AG08396 (cell line): Measurements from ENCODE around the gene RASSF4.
A peak's percentile ranks its signal among the peaks of the same experiment; 100 is the strongest.

Experiments used
- DNase-seq: peaks from one replicate; pipeline ENCODE4 v3.0.0; 2012; ENCODE audit warnings: low spot score, mixed read lengths

RASSF4 gene

GRCh38 chr10:44990302-44990655, 30.7 kb downstream of the RASSF4 start:
- DNase-seq: no peak

- DNase-seq: no peak
These were observed 31.4 kb downstream of the RASSF4 start for GRCh38 chr10:44990965-44991364.

GRCh38 chr10:44991571-44991970, 32.0 kb downstream of the RASSF4 start:
- DNase-seq: no peak

GRCh38 chr10:44992070-44992731, 32.6 kb downstream of the RASSF4 start:
- DNase-seq: no peak

GRCh38 chr10:44992732-44993225, 33.2 kb downstream of the RASSF4 start:
- DNase-seq: no peak

GRCh38 chr10:44993226-44993921, 33.8 kb downstream of the RASSF4 start:
- DNase-seq: no peak

GRCh38 chr10:44993922-44994751, 34.5 kb downstream of the RASSF4 start:
- peak; percentile 35 for DNase-seq

GRCh38 chr10:44994752-44995530, 35.3 kb downstream of the RASSF4 start:
- DNase-seq: no peak

GRCh38 chr10:44995581-44995913, 35.9 kb downstream of the RASSF4 start:
- no peak for DNase-seq

GRCh38 chr10:44995914-44996669, 36.5 kb downstream of the RASSF4 start:
- peak; percentile 48 for DNase-seq

GRCh38 chr10:44997105-44997748, 37.6 kb downstream of the RASSF4 start:
- DNase-seq: no peak

GRCh38 chr10:44998146-44998631, 38.6 kb downstream of the RASSF4 start:
- no peak for DNase-seq

- DNase-seq: no peak
These were observed 40.6 kb downstream of the RASSF4 start for GRCh38 chr10:45000138-45000751.

GRCh38 chr10:45000752-45001380, 41.3 kb downstream of the RASSF4 start, which contains the start of gene ZNF22:
Gene ZNF22 (plus strand): TSS chr10:45000923. CDS start chr10:45003369, 2,446 bp downstream.
- peak; percentile 86 for DNase-seq

GRCh38 chr10:45001381-45002148, 42.0 kb downstream of the RASSF4 start:
- peak; percentile 77 for DNase-seq

- no peak for DNase-seq
These were observed 43.9 kb downstream of the RASSF4 start for GRCh38 chr10:45003432-45004000.

- no peak for DNase-seq
These were observed 45.1 kb downstream of the RASSF4 start for GRCh38 chr10:45004661-45005060.

- no peak for DNase-seq
These were observed 45.7 kb downstream of the RASSF4 start for GRCh38 chr10:45005284-45005683.
